ENCODE data around the gene ZNF227. TPM values are rescaled to one million over a fixed set of nuclear protein-coding genes. Genes with fewer than 3 reads are reported as not detected.

ZNF227 gene
- total and polyA plus RNA-seq, 9 of the 15 experiments (the other 6 are each of a cell fraction or from before 2014, with no cell fraction given) = 3.0 to 15.1 (median 10.0) TPM

DNA sequence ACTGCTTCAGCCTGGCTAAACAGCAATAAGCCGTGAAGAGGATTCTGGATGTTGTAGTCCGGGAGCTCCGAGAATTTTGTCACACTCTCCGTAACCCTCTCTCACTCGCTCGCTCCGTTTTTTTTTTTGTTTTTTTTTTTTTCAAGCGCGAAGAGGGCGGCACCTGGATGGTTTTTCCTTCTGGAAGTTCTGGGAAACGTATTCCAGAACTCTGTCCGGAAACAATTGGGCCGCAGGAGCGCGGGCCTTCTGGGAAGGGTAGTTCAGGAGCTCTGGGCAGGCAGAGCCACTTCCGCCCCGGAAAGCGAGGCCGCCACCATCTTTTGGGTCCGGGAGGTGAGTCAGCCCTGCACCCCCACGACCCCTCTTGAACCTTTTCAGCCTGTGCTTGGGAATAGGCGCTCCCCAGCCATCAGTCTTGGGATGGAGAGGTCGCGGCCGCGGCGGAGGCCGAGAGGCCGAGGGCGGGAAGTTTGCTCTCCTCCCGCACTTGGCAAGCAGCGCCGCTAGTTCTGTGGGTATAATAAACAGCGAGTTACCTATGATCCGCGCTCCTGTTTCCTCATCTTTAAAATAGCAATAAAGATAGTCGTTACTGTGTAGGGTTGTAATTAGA, at the start of gene ZNF227 (continued):
- TF ChIP-seq, protein P1, sequence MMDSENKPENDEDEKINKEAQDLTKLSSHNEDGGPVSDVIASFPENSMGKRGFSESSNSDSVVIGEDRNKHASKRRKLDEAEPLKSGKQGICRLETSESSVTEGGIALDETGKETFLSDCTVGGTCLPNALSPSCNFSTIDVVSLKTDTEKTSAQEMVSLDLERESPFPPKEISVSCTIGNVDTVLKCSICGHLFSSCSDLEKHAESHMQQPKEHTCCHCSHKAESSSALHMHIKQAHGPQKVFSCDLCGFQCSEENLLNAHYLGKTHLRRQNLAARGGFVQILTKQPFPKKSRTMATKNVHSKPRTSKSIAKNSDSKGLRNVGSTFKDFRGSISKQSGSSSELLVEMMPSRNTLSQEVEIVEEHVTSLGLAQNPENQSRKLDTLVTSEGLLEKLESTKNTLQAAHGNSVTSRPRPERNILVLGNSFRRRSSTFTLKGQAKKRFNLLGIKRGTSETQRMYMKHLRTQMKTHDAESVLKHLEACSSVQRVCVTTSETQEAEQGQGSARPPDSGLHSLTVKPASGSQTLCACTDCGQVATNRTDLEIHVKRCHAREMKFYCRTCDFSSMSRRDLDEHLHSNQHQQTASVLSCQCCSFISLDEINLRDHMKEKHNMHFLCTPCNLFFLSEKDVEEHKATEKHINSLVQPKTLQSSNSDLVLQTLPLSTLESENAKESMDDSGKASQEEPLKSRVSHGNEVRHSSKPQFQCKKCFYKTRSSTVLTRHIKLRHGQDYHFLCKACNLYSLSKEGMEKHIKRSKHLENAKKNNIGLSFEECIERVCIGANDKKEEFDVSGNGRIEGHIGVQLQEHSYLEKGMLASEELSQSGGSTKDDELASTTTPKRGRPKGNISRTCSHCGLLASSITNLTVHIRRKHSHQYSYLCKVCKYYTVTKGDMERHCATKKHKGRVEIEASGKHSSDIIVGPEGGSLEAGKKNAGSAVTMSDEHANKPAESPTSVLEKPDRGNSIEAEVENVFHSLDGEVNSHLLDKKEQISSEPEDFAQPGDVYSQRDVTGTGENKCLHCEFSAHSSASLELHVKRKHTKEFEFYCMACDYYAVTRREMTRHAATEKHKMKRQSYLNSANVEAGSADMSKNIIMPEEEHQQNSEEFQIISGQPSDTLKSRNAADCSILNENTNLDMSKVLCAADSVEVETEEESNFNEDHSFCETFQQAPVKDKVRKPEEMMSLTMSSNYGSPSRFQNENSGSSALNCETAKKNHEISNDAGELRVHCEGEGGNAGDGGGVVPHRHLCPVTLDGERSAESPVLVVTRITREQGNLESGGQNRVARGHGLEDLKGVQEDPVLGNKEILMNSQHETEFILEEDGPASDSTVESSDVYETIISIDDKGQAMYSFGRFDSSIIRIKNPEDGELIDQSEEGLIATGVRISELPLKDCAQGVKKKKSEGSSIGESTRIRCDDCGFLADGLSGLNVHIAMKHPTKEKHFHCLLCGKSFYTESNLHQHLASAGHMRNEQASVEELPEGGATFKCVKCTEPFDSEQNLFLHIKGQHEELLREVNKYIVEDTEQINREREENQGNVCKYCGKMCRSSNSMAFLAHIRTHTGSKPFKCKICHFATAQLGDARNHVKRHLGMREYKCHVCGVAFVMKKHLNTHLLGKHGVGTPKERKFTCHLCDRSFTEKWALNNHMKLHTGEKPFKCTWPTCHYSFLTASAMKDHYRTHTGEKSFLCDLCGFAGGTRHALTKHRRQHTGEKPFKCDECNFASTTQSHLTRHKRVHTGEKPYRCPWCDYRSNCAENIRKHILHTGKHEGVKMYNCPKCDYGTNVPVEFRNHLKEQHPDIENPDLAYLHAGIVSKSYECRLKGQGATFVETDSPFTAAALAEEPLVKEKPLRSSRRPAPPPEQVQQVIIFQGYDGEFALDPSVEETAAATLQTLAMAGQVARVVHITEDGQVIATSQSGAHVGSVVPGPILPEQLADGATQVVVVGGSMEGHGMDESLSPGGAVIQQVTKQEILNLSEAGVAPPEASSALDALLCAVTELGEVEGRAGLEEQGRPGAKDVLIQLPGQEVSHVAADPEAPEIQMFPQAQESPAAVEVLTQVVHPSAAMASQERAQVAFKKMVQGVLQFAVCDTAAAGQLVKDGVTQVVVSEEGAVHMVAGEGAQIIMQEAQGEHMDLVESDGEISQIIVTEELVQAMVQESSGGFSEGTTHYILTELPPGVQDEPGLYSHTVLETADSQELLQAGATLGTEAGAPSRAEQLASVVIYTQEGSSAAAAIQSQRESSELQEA (IDR thresholded peaks at IDR 0.05; ENCODE audit: low read depth) = no peak
- TF ChIP-seq, protein P2, sequence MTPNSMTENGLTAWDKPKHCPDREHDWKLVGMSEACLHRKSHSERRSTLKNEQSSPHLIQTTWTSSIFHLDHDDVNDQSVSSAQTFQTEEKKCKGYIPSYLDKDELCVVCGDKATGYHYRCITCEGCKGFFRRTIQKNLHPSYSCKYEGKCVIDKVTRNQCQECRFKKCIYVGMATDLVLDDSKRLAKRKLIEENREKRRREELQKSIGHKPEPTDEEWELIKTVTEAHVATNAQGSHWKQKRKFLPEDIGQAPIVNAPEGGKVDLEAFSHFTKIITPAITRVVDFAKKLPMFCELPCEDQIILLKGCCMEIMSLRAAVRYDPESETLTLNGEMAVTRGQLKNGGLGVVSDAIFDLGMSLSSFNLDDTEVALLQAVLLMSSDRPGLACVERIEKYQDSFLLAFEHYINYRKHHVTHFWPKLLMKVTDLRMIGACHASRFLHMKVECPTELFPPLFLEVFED (CRISPR knock-in tag; conservative IDR thresholded peaks at IDR 0.05) = no peak
- TF ChIP-seq CHD1 (IDR thresholded peaks at IDR 0.05; ENCODE audit: low read length) (no peak), YBX1 (IDR thresholded peaks at IDR 0.05) (no peak), ZFP36 (IDR thresholded peaks at IDR 0.05; ENCODE audit: low read depth, low read length, partially characterized antibody) (no peak), HNRNPH1 (optimal IDR thresholded peaks at IDR 0.05; ENCODE audit: low read depth, low read length) (no peak), PURB (CRISPR knock-in tag; IDR thresholded peaks at IDR 0.05; ENCODE audit: low read depth) (no peak)
- TF ChIP-seq, protein P3, sequence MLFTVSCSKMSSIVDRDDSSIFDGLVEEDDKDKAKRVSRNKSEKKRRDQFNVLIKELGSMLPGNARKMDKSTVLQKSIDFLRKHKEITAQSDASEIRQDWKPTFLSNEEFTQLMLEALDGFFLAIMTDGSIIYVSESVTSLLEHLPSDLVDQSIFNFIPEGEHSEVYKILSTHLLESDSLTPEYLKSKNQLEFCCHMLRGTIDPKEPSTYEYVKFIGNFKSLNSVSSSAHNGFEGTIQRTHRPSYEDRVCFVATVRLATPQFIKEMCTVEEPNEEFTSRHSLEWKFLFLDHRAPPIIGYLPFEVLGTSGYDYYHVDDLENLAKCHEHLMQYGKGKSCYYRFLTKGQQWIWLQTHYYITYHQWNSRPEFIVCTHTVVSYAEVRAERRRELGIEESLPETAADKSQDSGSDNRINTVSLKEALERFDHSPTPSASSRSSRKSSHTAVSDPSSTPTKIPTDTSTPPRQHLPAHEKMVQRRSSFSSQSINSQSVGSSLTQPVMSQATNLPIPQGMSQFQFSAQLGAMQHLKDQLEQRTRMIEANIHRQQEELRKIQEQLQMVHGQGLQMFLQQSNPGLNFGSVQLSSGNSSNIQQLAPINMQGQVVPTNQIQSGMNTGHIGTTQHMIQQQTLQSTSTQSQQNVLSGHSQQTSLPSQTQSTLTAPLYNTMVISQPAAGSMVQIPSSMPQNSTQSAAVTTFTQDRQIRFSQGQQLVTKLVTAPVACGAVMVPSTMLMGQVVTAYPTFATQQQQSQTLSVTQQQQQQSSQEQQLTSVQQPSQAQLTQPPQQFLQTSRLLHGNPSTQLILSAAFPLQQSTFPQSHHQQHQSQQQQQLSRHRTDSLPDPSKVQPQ (CRISPR knock-in tag; IDR thresholded peaks at IDR 0.05; ENCODE audit: borderline replicate concordance) = no peak
- TF ChIP-seq, protein P4, sequence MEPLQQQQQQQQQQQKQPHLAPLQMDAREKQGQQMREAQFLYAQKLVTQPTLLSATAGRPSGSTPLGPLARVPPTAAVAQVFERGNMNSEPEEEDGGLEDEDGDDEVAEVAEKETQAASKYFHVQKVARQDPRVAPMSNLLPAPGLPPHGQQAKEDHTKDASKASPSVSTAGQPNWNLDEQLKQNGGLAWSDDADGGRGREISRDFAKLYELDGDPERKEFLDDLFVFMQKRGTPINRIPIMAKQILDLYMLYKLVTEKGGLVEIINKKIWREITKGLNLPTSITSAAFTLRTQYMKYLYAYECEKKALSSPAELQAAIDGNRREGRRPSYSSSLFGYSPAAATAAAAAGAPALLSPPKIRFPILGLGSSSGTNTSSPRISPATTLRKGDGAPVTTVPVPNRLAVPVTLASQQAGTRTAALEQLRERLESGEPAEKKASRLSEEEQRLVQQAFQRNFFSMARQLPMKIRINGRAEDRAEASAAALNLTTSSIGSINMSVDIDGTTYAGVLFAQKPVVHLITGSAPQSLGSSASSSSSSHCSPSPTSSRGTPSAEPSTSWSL (CRISPR knock-in tag; IDR thresholded peaks at IDR 0.05; ENCODE audit: borderline replicate concordance) = no peak
- TF ChIP-seq, protein P5, sequence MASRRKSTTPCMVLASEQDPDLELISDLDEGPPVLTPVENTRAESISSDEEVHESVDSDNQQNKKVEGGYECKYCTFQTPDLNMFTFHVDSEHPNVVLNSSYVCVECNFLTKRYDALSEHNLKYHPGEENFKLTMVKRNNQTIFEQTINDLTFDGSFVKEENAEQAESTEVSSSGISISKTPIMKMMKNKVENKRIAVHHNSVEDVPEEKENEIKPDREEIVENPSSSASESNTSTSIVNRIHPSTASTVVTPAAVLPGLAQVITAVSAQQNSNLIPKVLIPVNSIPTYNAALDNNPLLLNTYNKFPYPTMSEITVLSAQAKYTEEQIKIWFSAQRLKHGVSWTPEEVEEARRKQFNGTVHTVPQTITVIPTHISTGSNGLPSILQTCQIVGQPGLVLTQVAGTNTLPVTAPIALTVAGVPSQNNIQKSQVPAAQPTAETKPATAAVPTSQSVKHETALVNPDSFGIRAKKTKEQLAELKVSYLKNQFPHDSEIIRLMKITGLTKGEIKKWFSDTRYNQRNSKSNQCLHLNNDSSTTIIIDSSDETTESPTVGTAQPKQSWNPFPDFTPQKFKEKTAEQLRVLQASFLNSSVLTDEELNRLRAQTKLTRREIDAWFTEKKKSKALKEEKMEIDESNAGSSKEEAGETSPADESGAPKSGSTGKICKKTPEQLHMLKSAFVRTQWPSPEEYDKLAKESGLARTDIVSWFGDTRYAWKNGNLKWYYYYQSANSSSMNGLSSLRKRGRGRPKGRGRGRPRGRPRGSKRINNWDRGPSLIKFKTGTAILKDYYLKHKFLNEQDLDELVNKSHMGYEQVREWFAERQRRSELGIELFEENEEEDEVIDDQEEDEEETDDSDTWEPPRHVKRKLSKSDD (conservative IDR thresholded peaks at IDR 0.05; ENCODE audit: low read length) = no peak
